Natural killer cell (primary cell): ENCODE measurements around the gene SLC6A6. TPM values are rescaled to one million over a fixed set of nuclear protein-coding genes. Genes with fewer than 3 reads are reported as not detected.

Experiments
- ATAC-seq, 3 donors: fragments of 150-1000 bp in 2 of 3; fragments of 200-7000 bp in 1 of 3; cut with Tn5 transposase; 1 replicate in 1 of 3; 2 replicates in 2 of 3; pipeline ENCODE4 v1.10.0; 2021; ENCODE audit warnings: mild to moderate bottlenecking in 2 of 3, moderate library complexity in 2 of 3
- DNase-seq, 2 donors: peaks; one replicate each; pipeline versions ENCODE4 v3.0.0 to v3.0.0-alpha.2; 2013 to 2021; ENCODE audit warnings: mixed read lengths in 1 of 2
- H3K27ac ChIP-seq: one replicate; pipeline ENCODE4 v1.5.1; 2013; ENCODE audit warnings: mild to moderate bottlenecking, low read length
- H3K27me3 ChIP-seq: one replicate; pipeline ENCODE4 v1.6.1; 2013; ENCODE audit warnings: low read length; ENCODE audit not compliant: control insufficient read depth, insufficient read depth
- H3K36me3 ChIP-seq: one replicate; pipeline ENCODE4 v1.6.1; 2013; ENCODE audit warnings: low read length; ENCODE audit not compliant: control insufficient read depth, insufficient read depth
- H3K4me1 ChIP-seq: one replicate; pipeline ENCODE4 v1.6.1; 2013; ENCODE audit warnings: low read length; ENCODE audit not compliant: control insufficient read depth, insufficient read depth
- H3K4me3 ChIP-seq: one replicate; pipeline ENCODE4 v1.5.1; 2013; ENCODE audit warnings: low read length
- H3K9me3 ChIP-seq: one replicate; pipeline ENCODE4 v1.6.1; 2013; ENCODE audit warnings: low read length; ENCODE audit not compliant: control insufficient read depth, insufficient read depth
- H3K27ac Mint-ChIP-seq, 2 donors: one replicate each; pipeline ENCODE4 v1.8.0; 2022; ENCODE audit warnings: mild to moderate bottlenecking in 2 of 2, mixed read lengths in 2 of 2, moderate library complexity in 1 of 2
- H3K27me3 Mint-ChIP-seq, 2 donors: one replicate each; pipeline ENCODE4 v1.8.0; 2022; ENCODE audit warnings: low read depth in 2 of 2, mixed read lengths in 2 of 2
- H3K36me3 Mint-ChIP-seq: one replicate; pipeline ENCODE4 v1.8.0; 2022; ENCODE audit warnings: mixed read lengths
- H3K4me1 Mint-ChIP-seq, 2 donors: one replicate each; pipeline ENCODE4 v1.8.0; 2022; ENCODE audit warnings: mixed read lengths in 2 of 2
- H3K4me3 Mint-ChIP-seq: one replicate; pipeline ENCODE4 v1.8.0; 2022; ENCODE audit warnings: mild to moderate bottlenecking, moderate library complexity, mixed read lengths
- H3K9me3 Mint-ChIP-seq, 2 donors: one replicate each; pipeline ENCODE4 v1.8.0; 2022; ENCODE audit warnings: mixed read lengths in 2 of 2
- WGBS: methylation state at CpG from one replicate; pipeline ENCODE4 v1.1.7; 2013; ENCODE audit warnings: missing lambda C conversion rate; ENCODE audit not compliant: insufficient coverage; 5-methylcytosine and 5-hydroxymethylcytosine counted together
- intact Hi-C: fragments of 100-400 bp; cut with micrococcal nuclease; formaldehyde crosslinking; loops from one replicate; pipeline ENCODE4 v1.14.2; 2022
- total RNA-seq, 4 donors: library from RNA; stranded (reverse); fragments of 120-200 nt in 1 of 4; gene quantifications; one replicate each; pipeline versions ENCODE4 v1.2.3 to v1.2.4, GENCODE V29; 2013 to 2022
- TF ChIP-seq, protein P1 (sequence below): fragments of 200-600 bp; IDR thresholded peaks from one replicate; pipeline ENCODE4 v1.8.0; 2022; ENCODE audit warnings: antibody characterized with exemption

The SLC6A6 gene
- total RNA-seq, 3 donors from 2014 or later (not counting 1 experiment from before 2014, with no cell fraction given): 43.7 to 55.4 (median 50.1) TPM

GRCh38 chr3:14525685-14526631 is 123.6 kb downstream of the SLC6A6 start:
- Mint-ChIP-seq H3K27ac (no peak overlapping the region), H3K36me3 (no peaks in the 10 kb centered on the region), H3K27me3 (peaks cover 18 to 23% of the 10 kb centered on the region in 2 donors), H3K9me3 (no peaks in the 10 kb centered on the region), H3K4me1 (no peaks in the 10 kb centered on the region), H3K4me3 (no peak overlapping the region)
- TF ChIP-seq, protein P1, sequence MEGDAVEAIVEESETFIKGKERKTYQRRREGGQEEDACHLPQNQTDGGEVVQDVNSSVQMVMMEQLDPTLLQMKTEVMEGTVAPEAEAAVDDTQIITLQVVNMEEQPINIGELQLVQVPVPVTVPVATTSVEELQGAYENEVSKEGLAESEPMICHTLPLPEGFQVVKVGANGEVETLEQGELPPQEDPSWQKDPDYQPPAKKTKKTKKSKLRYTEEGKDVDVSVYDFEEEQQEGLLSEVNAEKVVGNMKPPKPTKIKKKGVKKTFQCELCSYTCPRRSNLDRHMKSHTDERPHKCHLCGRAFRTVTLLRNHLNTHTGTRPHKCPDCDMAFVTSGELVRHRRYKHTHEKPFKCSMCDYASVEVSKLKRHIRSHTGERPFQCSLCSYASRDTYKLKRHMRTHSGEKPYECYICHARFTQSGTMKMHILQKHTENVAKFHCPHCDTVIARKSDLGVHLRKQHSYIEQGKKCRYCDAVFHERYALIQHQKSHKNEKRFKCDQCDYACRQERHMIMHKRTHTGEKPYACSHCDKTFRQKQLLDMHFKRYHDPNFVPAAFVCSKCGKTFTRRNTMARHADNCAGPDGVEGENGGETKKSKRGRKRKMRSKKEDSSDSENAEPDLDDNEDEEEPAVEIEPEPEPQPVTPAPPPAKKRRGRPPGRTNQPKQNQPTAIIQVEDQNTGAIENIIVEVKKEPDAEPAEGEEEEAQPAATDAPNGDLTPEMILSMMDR: no peak
- DNase-seq: no peak
- Histone ChIP-seq H3K27me3 (peaks cover under 1% of the 10 kb centered on the region), H3K4me1 (no peaks in the 10 kb centered on the region), H3K9me3 (no peaks in the 10 kb centered on the region), H3K36me3 (no peaks in the 10 kb centered on the region), H3K27ac (no peak overlapping the region), H3K4me3 (no peak overlapping the region)
- 79% methylated on average over 17 of the region's 17 CpGs for WGBS
- intact Hi-C loops: no loop called here
- ATAC-seq: no peak

GRCh38 chr3:14528081-14528480 is 125.7 kb downstream of the SLC6A6 start:
- no peak for ATAC-seq
- no peaks in the 10 kb centered on the region for H3K9me3 Mint-ChIP-seq
- H3K27ac ChIP-seq: no peak overlapping the region

GRCh38 chr3:14531856-14532395 is 129.5 kb downstream of the SLC6A6 start:
- DNase-seq (no peak), ATAC-seq (no peak)
- TF ChIP-seq, protein P1: no peak
- H3K4me3 ChIP-seq: no peak overlapping the region
- H3K4me1 ChIP-seq: no peaks in the 10 kb centered on the region
- H3K9me3 ChIP-seq: no peaks in the 10 kb centered on the region
- H3K27ac ChIP-seq: no peak overlapping the region
- intact Hi-C loops: no loop called here
- H3K9me3 Mint-ChIP-seq: no peaks in the 10 kb centered on the region
- no peaks in the 10 kb centered on the region for H3K36me3 ChIP-seq
- no peaks in the 10 kb centered on the region for H3K4me1 Mint-ChIP-seq
- H3K27me3 Mint-ChIP-seq: peaks cover 13 to 23% of the 10 kb centered on the region in 2 donors
- H3K36me3 Mint-ChIP-seq: no peaks in the 10 kb centered on the region
- H3K27me3 ChIP-seq: peaks cover 2% of the 10 kb centered on the region
- 93% methylated on average over 17 of the region's 17 CpGs for WGBS
- H3K27ac Mint-ChIP-seq: no peak overlapping the region
- H3K4me3 Mint-ChIP-seq: no peak overlapping the region

More at GRCh38 chr3:14528081-14528480, 125.7 kb downstream of the SLC6A6 start:
- Mint-ChIP-seq H3K27ac (no peak overlapping the region), H3K27me3 (peaks cover 23% of the 10 kb centered on the region in 2 donors), H3K36me3 (no peaks in the 10 kb centered on the region), H3K4me1 (no peaks in the 10 kb centered on the region), H3K4me3 (no peak overlapping the region)
- H3K36me3 ChIP-seq: no peaks in the 10 kb centered on the region
- H3K4me3 ChIP-seq: no peak overlapping the region
- TF ChIP-seq, protein P1: no peak
- no peaks in the 10 kb centered on the region for H3K4me1 ChIP-seq
- DNase-seq: no peak
- peaks cover 2% of the 10 kb centered on the region for H3K27me3 ChIP-seq
- H3K9me3 ChIP-seq: no peaks in the 10 kb centered on the region
- WGBS: 75% methylated on average over 3 of the region's 3 CpGs
- intact Hi-C loops: no loop called here
